Left hindlimb (tissue), 1 donor: Measurements from ENCODE around the gene SOCS7.
A peak's percentile ranks its signal among the peaks of the same experiment; 100 is the strongest.

Source experiments
- DNase-seq: peaks from one replicate; pipeline ENCODE4 v3.0.0-alpha.2; 2018

The SOCS7 gene

GRCh38 chr17:38369124-38369886 is 17.7 kb downstream of the SOCS7 start:
- no peak for DNase-seq

GRCh38 chr17:38379448-38379847 is 27.8 kb downstream of the SOCS7 start:
- DNase-seq = no peak

- no peak for DNase-seq
These were observed 43.4 kb downstream of the SOCS7 start for GRCh38 chr17:38395090-38395489.

GRCh38 chr17:38397227-38397626 is 45.6 kb downstream of the SOCS7 start:
- DNase-seq = no peak

- no peak for DNase-seq
These were observed 48.6 kb downstream of the SOCS7 start for GRCh38 chr17:38400286-38400685.

- DNase-seq = no peak
These were observed 49.8 kb downstream of the SOCS7 start for GRCh38 chr17:38401459-38401858.

- DNase-seq = no peak
These were observed 51.3 kb downstream of the SOCS7 start for GRCh38 chr17:38402897-38403296.

GRCh38 chr17:38403491-38403890 is 51.8 kb downstream of the SOCS7 start:
- DNase-seq = no peak

GRCh38 chr17:38404174-38404943 is 52.7 kb downstream of the SOCS7 start:
- no peak for DNase-seq

GRCh38 chr17:38405654-38406053 is 54.0 kb downstream of the SOCS7 start:
- DNase-seq = no peak

GRCh38 chr17:38410201-38410600 is 58.6 kb downstream of the SOCS7 start:
- DNase-seq = no peak

- DNase-seq = peak; percentile 60
These were observed 63.9 kb downstream of the SOCS7 start for GRCh38 chr17:38415250-38416194.

- no peak for DNase-seq
These were observed 65.2 kb downstream of the SOCS7 start for GRCh38 chr17:38416840-38417209.

- no peak for DNase-seq
These were observed 65.7 kb downstream of the SOCS7 start for GRCh38 chr17:38417210-38417951.

GRCh38 chr17:38418062-38418692 is 66.5 kb downstream of the SOCS7 start:
- DNase-seq = peak; percentile 56

GRCh38 chr17:38418693-38419507 is 67.3 kb downstream of the SOCS7 start:
- peak; percentile 59 for DNase-seq

- DNase-seq = no peak
These were observed 67.9 kb downstream of the SOCS7 start for GRCh38 chr17:38419508-38419981.

GRCh38 chr17:38420518-38420917 is 68.9 kb downstream of the SOCS7 start:
- DNase-seq = no peak

GRCh38 chr17:38421171-38421841 is 69.7 kb downstream of the SOCS7 start:
- DNase-seq = peak; percentile 85
